GM12873 (cell line): ENCODE results near the gene LRRC8D.

Experiments
- TF ChIP-seq, protein P1 (sequence below): IDR thresholded peaks from 2 replicates; pipeline ENCODE4 v1.5.1; 2012; ENCODE audit warnings: low read depth, mild to moderate bottlenecking, moderate library complexity, low read length, control low read depth; ENCODE audit not compliant: insufficient read depth; ENCODE audit errors: missing control alignments

LRRC8D gene

DNA sequence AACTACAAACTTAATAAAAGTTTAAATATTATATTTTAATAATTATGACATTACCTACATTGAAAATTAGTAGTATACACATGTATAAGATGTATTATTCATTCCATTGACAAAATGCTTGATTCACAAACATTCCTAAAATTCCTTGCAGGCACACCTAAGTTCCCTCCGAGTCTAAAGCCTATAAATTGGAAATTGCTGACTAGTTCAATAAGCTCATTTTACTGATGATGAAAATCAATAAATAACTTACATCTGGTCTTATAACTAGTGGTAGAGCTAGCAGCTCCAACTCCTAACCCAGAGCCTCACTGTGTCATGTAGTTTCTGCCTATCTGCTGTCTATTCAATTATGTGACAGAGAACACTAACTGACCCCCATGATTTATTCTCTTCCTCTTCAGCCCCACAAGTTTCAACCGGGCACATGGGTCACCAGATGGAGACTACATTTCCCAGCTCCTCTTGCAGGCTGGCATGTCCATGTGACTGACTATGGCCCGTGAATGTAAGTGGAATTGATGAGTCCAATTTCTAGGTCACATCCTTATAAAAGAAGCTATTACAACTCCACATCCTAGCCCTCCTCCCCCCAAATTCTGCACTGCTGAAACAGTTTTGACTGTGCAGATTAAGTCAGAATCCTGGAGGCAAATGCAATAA, 29.6 kb upstream of the LRRC8D start:
- TF ChIP-seq, protein P1, sequence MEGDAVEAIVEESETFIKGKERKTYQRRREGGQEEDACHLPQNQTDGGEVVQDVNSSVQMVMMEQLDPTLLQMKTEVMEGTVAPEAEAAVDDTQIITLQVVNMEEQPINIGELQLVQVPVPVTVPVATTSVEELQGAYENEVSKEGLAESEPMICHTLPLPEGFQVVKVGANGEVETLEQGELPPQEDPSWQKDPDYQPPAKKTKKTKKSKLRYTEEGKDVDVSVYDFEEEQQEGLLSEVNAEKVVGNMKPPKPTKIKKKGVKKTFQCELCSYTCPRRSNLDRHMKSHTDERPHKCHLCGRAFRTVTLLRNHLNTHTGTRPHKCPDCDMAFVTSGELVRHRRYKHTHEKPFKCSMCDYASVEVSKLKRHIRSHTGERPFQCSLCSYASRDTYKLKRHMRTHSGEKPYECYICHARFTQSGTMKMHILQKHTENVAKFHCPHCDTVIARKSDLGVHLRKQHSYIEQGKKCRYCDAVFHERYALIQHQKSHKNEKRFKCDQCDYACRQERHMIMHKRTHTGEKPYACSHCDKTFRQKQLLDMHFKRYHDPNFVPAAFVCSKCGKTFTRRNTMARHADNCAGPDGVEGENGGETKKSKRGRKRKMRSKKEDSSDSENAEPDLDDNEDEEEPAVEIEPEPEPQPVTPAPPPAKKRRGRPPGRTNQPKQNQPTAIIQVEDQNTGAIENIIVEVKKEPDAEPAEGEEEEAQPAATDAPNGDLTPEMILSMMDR = no peak

GRCh38 chr1:89794406-89794805, 26.4 kb upstream of the LRRC8D start:
- TF ChIP-seq, protein P1 = no peak

DNA sequence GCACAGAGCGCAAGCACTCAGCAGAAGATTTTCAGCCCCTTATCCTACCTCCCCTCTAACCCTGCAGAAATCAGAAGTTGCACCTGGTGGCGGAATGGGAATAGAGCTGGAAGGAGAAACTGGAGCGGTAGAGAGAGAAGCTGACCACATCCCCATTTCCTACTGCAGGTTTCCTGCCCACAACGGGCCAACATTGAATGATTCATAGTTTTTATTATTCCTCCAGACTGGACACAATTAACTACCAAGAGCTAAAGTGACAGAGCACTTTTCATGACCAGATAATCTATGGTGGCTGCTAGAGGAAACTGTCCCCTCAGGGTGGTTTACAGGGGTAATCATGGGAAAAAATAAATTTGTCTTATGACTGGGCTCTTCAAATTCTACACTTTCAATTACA, 21.3 kb upstream of the LRRC8D start:
- TF ChIP-seq, protein P1 = no peak

DNA sequence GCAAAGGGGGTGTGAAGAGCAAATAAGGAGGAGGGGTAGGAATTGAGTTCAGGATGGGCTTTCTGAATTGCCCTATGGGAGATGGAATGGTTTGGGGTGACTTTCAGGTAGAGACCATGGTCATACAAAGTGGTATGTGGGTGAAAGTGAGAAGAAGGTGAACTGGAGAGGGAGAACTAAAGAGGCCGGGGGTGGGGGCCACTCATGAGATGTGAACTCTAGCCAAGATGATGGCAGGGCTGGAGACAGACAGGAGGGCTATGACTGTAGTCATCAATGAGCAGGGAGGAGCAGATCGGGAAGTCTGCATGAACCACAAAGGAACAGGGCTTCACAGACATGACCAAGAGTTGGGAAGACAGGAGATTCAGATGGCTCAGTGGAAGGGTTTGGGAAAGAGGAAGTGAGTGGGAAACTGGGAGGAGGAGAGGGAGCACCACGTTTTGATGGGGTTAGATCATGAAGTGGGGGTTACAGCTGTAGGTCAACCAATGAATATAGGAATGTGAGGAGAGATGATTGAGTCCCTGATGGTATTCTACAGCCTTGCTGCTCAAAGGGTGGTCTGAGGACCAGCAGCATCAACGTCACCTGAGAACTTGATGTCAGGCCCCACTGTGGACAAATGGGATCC, 20.7 kb upstream of the LRRC8D start:
- TF ChIP-seq, protein P1 = no peak

GRCh38 chr1:89800718-89801117, 20.1 kb upstream of the LRRC8D start:
- TF ChIP-seq, protein P1 = no peak

- TF ChIP-seq, protein P1 = no peak
These were observed 18.8 kb upstream of the LRRC8D start for GRCh38 chr1:89802051-89802450.

GRCh38 chr1:89802841-89803240, 18.0 kb upstream of the LRRC8D start:
- TF ChIP-seq, protein P1 = no peak
